Hematopoietic multipotent progenitor cell treated with erythropoietin and hydrocortisone succinate and interleukin-3 and kit ligand, for 17 days (in vitro differentiated cells): ENCODE data around the gene SEC61A1.
A peak's percentile ranks its signal among the peaks of the same experiment; 100 is the strongest.

ENCODE experiments used
- DNase-seq: peaks from one replicate; pipeline ENCODE4 v3.0.0-alpha.2; 2015; ENCODE audit warnings: low spot score

Gene SEC61A1

GRCh38 chr3:128078322-128078721 is 26.1 kb downstream of the SEC61A1 start:
- DNase-seq: no peak

GRCh38 chr3:128078875-128079274 is 26.6 kb downstream of the SEC61A1 start:
- no peak for DNase-seq

- DNase-seq: no peak
Observed at GRCh38 chr3:128079823-128080222, 27.6 kb downstream of the SEC61A1 start.

- DNase-seq: peak; percentile 59
Observed at GRCh38 chr3:128080323-128081080, 28.3 kb downstream of the SEC61A1 start.

- DNase-seq: no peak
Observed at GRCh38 chr3:128081226-128081625, 29.0 kb downstream of the SEC61A1 start.

GRCh38 chr3:128081846-128082245 is 29.6 kb downstream of the SEC61A1 start:
- no peak for DNase-seq

GRCh38 chr3:128082546-128082945 is 30.3 kb downstream of the SEC61A1 start:
- no peak for DNase-seq

GRCh38 chr3:128083396-128083795 is 31.2 kb downstream of the SEC61A1 start:
- DNase-seq: no peak

GRCh38 chr3:128083980-128084674 is 31.9 kb downstream of the SEC61A1 start:
- no peak for DNase-seq

- DNase-seq: no peak
Observed at GRCh38 chr3:128084675-128085021, 32.4 kb downstream of the SEC61A1 start.

GRCh38 chr3:128089135-128089534 is 36.9 kb downstream of the SEC61A1 start:
- no peak for DNase-seq

GRCh38 chr3:128091586-128091985 is 39.3 kb downstream of the SEC61A1 start:
- DNase-seq: no peak

GRCh38 chr3:128094295-128095151 is 42.3 kb downstream of the SEC61A1 start:
- DNase-seq: no peak

GRCh38 chr3:128095222-128095703 is 43.0 kb downstream of the SEC61A1 start:
- peak; percentile 89 for DNase-seq

GRCh38 chr3:128098234-128098633 is 46.0 kb downstream of the SEC61A1 start:
- DNase-seq: no peak

- DNase-seq: no peak
Observed at GRCh38 chr3:128100161-128100560, 47.9 kb downstream of the SEC61A1 start.

- DNase-seq: no peak
Observed at GRCh38 chr3:128100638-128101037, 48.4 kb downstream of the SEC61A1 start.

- no peak for DNase-seq
Observed at GRCh38 chr3:128103136-128103676, 51.0 kb downstream of the SEC61A1 start.

GRCh38 chr3:128107834-128108233 is 55.6 kb downstream of the SEC61A1 start:
- DNase-seq: no peak

- DNase-seq: no peak
Observed at GRCh38 chr3:128111147-128111546, 58.9 kb downstream of the SEC61A1 start.

- peak; percentile 37 for DNase-seq
Observed at GRCh38 chr3:128112357-128112968, 60.2 kb downstream of the SEC61A1 start.
